ENCODE results near the gene TMEM145.

DNA sequence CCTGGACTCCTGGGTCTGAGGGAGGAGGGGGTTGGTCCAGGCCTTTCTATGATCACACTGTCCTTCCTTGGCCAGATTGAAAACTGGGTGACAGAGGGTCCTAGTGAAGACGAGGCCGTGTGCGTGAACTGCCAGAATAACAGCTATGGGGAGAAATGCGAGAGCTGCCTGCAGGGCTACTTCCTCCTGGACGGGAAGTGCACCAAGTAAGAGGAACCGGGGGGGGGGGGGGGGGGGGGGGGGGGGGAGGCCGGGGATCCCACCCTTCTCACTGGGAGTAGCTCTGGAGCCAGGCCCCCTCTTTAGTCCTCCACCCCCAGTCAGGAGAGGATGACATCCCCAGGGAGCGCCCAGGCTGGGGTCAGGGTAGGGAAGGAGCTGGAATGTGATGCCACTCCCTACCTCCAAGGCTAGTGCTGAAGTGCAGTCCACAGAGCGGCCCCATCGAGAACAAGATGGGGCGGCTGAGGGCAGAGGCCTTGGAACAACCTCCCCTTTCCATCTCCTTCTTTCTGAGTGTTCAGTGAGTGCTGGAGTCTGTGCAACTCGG is 57.6 kb downstream of the TMEM145 start:
- TF ChIP-seq EZH2phosphoT487 (IDR thresholded peaks at IDR 0.05; ENCODE audit: borderline replicate concordance, low read length) (no peak), EZH2 (IDR thresholded peaks at IDR 0.05; ENCODE audit: low read length, unreplicated experiment) (no peak)
- TF ChIP-seq, protein P1, sequence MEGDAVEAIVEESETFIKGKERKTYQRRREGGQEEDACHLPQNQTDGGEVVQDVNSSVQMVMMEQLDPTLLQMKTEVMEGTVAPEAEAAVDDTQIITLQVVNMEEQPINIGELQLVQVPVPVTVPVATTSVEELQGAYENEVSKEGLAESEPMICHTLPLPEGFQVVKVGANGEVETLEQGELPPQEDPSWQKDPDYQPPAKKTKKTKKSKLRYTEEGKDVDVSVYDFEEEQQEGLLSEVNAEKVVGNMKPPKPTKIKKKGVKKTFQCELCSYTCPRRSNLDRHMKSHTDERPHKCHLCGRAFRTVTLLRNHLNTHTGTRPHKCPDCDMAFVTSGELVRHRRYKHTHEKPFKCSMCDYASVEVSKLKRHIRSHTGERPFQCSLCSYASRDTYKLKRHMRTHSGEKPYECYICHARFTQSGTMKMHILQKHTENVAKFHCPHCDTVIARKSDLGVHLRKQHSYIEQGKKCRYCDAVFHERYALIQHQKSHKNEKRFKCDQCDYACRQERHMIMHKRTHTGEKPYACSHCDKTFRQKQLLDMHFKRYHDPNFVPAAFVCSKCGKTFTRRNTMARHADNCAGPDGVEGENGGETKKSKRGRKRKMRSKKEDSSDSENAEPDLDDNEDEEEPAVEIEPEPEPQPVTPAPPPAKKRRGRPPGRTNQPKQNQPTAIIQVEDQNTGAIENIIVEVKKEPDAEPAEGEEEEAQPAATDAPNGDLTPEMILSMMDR (conservative IDR thresholded peaks at IDR 0.05; ENCODE audit: low read depth, low read length): no peak
